ENCODE data around the gene ENPP7. TPM values are rescaled to one million over a fixed set of nuclear protein-coding genes. Genes with fewer than 3 reads are reported as not detected.

ENPP7 gene
- total RNA-seq, 1 donor from 2014 or later, result not detected

DNA sequence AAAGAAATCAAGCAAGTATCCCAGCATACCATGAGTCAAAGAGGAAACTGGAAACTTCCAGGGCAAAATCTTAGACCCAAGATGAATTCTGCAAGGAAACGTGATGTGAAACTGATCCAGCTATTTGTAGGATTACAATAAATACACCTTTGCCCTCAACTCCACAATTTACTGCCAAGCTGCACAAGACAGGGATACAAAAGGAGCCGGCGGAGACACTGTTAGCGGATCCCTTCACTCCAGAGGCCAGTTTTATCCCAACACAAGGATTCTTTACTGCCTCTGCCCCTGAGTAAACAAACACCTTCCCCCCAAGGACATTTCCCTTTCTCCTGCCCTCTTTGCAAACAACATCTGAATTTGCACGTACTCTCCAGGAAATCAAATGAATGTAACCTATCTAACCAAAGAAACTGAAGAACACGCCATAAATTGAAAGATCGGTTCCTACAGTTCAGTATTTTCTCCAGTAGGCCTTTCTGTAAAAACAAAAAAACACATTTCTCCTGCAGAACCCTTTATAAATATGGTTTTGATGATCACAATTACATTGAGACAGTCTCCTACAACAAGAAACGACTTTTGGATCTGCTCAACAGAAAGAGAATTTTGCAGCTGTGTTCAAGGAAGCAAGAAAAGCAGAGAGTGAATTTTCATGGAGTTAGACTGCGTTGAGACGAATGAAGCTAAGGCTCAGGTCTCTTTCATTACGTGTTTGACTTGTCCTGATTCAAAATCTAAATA lies 45.8 kb downstream of the ENPP7 start:
- DNase-seq (ENCODE audit: low read depth in 2 of 2), result peak in 1 of 2 donors; percentile 34

DNA sequence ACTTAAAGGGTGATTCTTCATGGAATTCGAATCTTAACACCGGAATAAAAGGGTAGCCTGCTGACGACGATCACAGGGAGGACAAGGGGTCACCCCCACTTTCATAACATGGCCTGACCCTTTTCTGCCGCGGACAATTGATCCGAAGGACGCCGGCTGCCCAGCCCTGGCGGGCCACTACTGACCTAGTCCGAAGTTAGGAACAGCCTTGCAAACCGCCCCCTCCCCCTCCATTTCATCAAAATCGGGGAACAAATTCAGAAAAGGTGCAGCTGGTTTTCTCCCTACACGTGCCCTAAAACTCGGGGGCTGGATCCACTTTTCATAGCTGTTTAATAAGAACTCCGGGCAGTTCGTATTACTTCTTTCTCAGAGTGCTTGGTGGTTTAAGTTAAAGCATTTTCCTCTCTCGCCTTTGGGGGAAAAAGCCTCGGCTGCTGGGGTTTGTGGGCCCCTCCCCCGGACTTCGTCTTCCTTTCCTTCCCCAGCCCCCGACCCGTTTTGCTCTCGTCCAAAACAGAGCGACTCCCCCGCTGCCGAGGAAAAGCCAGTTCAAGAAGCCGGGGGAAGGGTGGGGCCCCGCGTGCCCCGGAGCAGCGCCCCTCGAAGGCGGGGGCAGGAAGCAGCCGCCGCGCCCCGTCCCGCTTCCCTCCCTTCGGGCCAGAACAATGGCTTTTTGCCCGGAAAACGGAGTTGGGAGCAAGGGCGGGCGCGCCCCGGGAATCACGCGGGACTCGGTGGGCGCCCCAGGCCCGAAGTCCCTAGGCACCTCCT lies 46.6 kb downstream of the ENPP7 start:
- DNase-seq (ENCODE audit: low read depth in 2 of 2), result peak; percentile 51 to 55

DNA sequence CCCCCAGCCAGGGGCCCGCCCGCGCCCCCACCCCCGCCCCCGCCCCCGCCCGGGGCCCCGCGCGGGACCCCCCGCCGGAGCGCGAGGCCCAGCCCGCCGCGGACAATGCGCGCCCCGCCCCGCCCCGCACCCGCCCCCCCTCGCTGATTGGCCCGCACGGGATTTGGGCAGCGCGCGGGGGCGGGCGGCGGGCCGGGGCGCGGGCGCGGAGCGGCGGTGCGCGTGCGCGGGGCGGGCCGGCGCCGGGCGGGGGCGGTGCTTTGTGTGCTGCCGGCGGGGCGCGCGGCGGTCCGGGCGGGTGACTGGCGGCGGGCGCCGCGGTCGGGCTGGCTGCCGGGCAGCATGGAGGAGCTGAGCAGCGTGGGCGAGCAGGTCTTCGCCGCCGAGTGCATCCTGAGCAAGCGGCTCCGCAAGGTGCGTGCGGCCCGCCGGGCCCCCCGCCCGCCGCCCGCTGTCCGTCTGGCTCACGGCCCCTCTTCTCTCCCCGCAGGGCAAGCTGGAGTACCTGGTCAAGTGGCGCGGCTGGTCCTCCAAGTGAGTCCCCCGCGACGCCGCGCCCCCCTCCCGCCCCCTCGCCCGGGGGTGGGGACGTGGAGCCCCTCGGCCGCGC lies 47.3 kb downstream of the ENPP7 start, which contains the start of gene CBX2:
Gene CBX2 (plus strand): TSS at position 255 of the 610 bp plus-strand sequence. CDS start 88 bp downstream, at position 343.
- peak; percentile 70 to 80 for DNase-seq (ENCODE audit: low read depth in 2 of 2)

DNA sequence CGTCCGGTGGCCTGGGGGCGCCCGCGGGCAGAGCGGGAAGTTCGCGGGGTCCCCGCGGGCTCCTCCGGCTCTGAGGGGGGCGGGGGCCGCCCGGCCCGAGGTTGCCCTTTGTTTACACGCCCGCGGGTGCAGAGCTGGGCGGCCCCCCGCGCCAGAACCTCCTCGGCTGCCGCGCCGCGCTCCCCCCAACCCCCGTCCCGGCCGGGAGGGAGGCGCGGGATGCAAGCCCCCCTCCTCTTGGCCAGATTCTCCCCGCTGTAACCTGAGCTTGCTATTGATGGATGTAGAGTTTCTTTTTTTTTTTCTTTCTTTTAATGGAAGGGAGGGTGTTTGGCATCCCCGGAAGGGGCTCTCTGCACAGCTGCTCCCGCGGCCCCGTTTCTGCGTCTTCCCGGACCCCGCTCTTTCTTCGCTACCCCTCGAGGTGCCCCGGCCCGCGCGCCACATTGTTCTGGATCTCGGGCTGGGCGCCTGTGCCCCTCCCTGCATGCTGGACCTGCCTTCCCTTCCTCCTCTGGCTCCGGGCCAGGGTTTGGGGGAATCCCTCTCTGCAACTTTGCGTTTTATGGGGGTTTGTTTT lies 47.9 kb downstream of the ENPP7 start:
- peak in 1 of 2 donors; percentile 38 for DNase-seq (ENCODE audit: low read depth in 2 of 2)

GRCh38 chr17:79779084-79779529 lies 48.4 kb downstream of the ENPP7 start:
- DNase-seq (ENCODE audit: low read depth in 2 of 2), result no peak

DNA sequence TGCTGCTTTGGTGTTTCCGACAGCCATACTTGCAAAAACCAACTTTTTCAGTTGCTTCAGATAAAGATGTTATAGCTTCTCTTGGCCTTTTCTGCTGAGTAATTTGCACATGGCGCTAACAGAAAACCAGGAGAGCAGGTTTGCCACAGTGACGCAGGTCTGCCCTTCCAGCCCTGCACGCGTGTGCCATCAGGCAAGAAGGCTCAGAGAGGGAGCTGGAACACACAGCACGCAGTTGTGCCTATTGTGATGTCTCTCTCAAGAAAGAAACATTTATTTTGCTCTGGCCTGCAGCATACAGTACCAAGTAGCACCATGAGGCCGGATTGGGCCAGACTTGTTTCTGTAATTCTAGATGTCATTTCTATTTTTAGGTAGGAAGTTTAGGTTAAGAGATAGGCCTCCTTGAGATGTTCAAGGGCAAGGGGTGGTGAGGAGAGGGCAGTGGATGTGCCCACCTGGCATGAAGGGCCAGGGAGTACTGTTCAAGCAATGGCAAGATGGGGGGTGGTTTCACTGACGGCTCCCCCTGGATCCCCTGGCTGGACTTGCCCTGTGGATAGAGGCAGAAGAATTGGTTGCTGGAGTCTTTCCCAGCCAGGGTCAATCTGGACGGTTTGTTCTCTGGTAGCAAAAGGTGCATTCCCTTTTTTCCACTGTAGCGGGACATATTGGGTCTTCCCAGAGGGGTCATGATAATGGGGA lies 49.1 kb downstream of the ENPP7 start:
- no peak for DNase-seq (ENCODE audit: low read depth in 2 of 2)

GRCh38 chr17:79781012-79781650 lies 50.4 kb downstream of the ENPP7 start:
- DNase-seq (ENCODE audit: low read depth in 2 of 2), result no peak

GRCh38 chr17:79781736-79782575 lies 51.2 kb downstream of the ENPP7 start:
- DNase-seq (ENCODE audit: low read depth in 2 of 2), result no peak

DNA sequence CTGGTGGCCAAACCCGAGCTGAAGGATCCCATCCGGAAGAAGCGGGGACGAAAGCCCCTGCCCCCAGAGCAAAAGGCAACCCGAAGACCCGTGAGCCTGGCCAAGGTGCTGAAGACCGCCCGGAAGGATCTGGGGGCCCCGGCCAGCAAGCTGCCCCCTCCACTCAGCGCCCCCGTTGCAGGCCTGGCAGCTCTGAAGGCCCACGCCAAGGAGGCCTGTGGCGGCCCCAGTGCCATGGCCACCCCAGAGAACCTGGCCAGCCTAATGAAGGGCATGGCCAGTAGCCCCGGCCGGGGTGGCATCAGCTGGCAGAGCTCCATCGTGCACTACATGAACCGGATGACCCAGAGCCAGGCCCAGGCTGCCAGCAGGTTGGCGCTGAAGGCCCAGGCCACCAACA lies 53.1 kb downstream of the ENPP7 start:
- DNase-seq (ENCODE audit: low read depth in 2 of 2), result no peak

GRCh38 chr17:79784353-79785016 lies 53.7 kb downstream of the ENPP7 start:
- DNase-seq (ENCODE audit: low read depth in 2 of 2), result no peak

- no peak for DNase-seq (ENCODE audit: low read depth in 2 of 2)
Measured at GRCh38 chr17:79785017-79785899, 54.5 kb downstream of the ENPP7 start.

- DNase-seq (ENCODE audit: low read depth in 2 of 2), result no peak
Measured at GRCh38 chr17:79785900-79786810, 55.4 kb downstream of the ENPP7 start.

DNA sequence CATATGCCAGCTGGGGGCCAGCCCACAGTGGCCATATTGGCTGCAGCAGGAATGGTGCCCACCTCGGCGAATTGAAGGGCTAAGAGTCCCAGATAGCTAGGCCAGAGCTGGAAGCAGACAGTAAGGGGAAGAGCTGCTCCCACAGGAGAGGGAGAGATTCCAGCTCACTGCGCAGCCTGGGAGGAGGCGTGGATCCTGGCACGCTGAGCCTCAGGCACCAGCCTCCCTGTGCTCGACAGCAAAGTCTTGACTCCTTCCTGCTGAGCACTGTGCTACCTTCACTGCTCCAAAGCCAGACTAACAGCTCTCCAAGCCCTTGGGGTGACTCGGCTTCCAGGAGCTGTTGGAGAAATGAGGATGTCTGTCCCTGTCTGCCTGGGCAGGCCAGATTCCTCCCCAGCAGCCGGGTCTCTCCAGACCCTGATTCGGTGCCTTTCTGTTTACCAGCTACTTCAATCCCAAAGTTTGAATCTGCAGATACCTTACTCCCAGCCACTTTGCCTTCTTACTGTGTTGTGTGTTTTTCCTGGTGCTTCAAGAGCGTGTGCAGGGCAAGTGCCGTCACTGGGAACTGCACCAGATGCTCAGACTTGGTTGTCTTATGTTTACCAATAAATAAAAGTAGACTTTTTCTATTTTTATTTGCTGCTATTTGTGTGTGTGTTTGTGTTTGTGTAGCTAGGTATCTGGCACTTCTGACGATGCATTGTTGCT lies 56.3 kb downstream of the ENPP7 start:
- DNase-seq (ENCODE audit: low read depth in 2 of 2), result no peak

GRCh38 chr17:79788455-79788854 lies 57.7 kb downstream of the ENPP7 start:
- DNase-seq (ENCODE audit: low read depth in 2 of 2), result no peak

GRCh38 chr17:79788989-79789942 lies 58.5 kb downstream of the ENPP7 start:
- no peak for DNase-seq (ENCODE audit: low read depth in 2 of 2)
